Right hindlimb (tissue), 1 donor: Measurements from ENCODE around the gene UVRAG.
A peak's percentile ranks its signal among the peaks of the same experiment; 100 is the strongest.

ENCODE experiments used
- DNase-seq: peaks from one replicate; pipeline ENCODE4 v3.0.0-alpha.2; 2018

Gene UVRAG

GRCh38 chr11:76184551-76184993 lies 369.6 kb downstream of the UVRAG start:
- DNase-seq: no peak

GRCh38 chr11:76185511-76185910 lies 370.5 kb downstream of the UVRAG start:
- no peak for DNase-seq

DNA sequence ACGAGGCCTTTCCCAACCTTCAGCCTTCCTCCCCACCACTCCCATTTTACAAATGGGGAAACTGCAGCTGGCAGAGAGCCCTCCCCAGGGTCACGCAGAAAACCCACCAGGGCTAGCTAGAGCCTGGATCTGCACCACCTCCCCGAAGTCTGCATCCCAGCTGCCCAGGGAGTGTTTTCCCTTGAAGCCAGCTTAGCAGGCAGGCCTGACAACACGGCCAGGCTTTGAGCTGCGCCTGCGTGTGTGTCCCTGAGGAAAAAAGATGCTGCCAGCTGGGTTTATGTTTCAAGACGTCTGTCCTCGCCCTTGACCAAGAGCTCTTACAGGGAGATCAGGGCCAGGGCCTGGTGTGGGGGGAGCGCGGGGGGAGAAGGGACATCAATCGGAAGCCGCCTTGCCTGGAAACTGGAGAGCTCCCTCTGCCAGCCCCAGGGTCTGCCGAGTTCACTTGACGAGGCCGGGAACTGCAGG lies 371.0 kb downstream of the UVRAG start:
- DNase-seq: peak; percentile 87

DNA sequence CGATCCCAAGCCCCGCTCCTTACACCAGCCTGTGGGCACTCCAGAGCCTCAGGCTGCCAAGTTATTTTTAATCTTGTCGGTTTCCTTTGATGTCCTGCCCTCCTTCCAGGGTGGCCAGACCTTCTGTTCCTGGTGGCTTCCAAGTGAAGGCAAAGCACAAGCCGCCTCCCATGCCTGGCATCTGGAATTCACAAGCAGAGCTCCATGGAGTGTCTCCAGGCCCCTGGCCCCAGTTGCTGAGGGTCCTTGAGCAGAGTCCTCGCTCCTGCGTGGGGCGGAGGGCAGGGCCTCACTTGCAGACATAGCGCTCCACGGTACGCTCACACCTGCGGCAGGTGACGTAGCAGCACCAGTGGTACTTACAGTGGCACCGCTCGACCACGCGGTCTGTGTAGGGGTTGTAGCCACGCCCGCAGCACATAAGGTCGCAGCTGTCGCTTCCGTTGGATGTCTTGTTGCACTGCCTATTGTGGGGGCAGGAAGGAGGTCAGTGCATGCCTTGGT lies 371.8 kb downstream of the UVRAG start:
- no peak for DNase-seq

DNA sequence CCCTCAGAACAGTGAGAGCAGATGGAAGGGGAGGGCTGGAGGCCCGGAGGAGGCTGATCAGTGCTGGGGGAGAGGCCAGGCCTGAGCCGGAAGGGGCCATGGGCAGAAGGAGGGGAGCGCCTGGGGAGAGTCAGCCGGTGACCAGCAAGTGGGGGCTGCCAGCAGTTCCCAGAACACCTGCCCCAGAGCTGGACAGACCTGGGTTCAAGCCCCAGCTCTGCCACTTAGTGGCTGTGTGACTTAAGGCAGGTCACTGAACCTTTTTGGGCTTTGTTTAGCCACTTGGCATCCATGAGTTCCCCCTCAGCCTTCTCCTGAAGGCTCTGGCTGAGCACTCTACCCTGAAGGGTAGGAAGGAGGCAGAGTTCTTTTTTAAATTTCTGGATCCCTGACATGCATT lies 373.9 kb downstream of the UVRAG start:
- no peak for DNase-seq

DNA sequence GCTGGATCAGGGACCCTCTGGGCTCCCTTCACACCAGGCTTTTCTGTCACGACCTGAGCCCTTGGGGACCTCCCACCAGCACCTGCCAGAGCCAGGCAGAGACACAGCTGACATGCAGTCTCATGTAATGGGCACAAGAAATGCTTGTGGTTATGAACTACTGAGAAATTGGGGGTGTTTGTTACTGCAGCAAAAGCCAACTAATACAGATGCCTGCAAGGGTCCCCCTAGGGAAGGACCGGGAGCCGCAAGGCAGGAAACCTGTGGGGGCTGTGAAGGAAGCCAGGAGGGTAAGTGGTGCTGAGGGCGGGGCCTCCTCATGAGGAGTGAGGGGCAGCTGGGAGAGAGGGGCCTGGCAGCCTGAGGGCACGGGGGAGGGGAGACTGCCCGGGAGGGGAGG lies 374.7 kb downstream of the UVRAG start:
- no peak for DNase-seq

- DNase-seq: no peak
These were observed 375.4 kb downstream of the UVRAG start for GRCh38 chr11:76190376-76190775.
